Measurements from ENCODE around the gene SLC7A6OS.

GRCh38 chr16:68358951-68359350 is 48.2 kb upstream of the SLC7A6OS start:
- TF ChIP-seq CTCF (IDR thresholded peaks at IDR 0.05) (no peak), POLR2A (IDR thresholded peaks at IDR 0.05) (no peak), EP300 (IDR thresholded peaks at IDR 0.05) (no peak)

All from tibial nerve (tissue), 4 donors.